PC-9 (cell line): Measurements from ENCODE around the gene ZNF540.

Source experiments
- CTCF ChIP-seq: fragments of 200-600 bp; sonication (generic); conservative IDR thresholded peaks from 2 replicates; pipeline ENCODE4 v1.6.1; 2017; ENCODE audit warnings: mixed run types, antibody characterized with exemption, mild to moderate bottlenecking, moderate library complexity
- EZH2 ChIP-seq: fragments of 200-600 bp; sonication (generic); IDR thresholded peaks from 2 replicates; pipeline ENCODE4 v1.8.0; 2017; ENCODE audit warnings: antibody characterized with exemption, low read depth

GRCh38 chr19:37563518-37563917 is 31.2 kb upstream of the ZNF540 start:
- no peak for TF ChIP-seq CTCF
- TF ChIP-seq EZH2 = no peak
